DND-41 (cell line): ENCODE results near the gene ATP2C1.

Experiments used
- EZH2 ChIP-seq: IDR thresholded peaks from 3 replicates; pipeline ENCODE4 v1.6.1; 2012; ENCODE audit warnings: borderline replicate concordance, low read depth, mild to moderate bottlenecking, moderate library complexity, low read length, inconsistent platforms; ENCODE audit not compliant: severe bottlenecking
- TF ChIP-seq, protein P1 (sequence below): IDR thresholded peaks from 2 replicates; pipeline ENCODE4 v1.5.1; 2012; ENCODE audit warnings: borderline replicate concordance, low read length, moderate library complexity, mild to moderate bottlenecking; ENCODE audit not compliant: poor library complexity, severe bottlenecking; ENCODE audit errors: extremely low read depth

DNA sequence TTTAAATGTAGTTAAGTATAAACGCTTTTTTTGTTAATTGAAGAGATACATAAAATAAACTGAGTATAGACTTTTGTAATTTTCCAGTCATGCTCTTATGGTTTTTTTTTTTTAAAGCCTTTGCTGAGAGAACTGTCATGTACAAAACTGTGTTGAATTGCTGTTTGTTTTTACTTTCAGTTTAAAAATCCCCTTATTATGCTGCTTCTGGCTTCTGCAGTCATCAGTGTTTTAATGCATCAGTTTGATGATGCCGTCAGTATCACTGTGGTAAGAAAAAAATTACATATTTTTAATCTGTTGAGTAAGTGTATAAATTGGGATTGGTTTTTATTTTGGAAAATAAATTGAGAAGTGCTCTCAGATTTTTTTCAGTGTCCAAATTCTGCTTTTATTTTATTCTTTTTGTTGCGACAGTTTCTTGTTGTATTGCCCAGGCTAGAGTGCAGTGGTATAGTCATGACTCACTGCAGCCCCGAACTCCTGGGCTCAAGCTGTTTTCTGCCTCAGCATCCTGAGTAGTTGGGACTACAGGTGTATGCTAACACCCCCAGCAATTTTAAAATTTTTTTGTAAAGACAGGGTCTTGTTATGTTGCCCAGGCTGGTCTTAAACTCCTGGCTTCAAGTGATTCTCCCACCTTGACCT is 40.7 kb downstream of the ATP2C1 start:
- TF ChIP-seq, protein P1, sequence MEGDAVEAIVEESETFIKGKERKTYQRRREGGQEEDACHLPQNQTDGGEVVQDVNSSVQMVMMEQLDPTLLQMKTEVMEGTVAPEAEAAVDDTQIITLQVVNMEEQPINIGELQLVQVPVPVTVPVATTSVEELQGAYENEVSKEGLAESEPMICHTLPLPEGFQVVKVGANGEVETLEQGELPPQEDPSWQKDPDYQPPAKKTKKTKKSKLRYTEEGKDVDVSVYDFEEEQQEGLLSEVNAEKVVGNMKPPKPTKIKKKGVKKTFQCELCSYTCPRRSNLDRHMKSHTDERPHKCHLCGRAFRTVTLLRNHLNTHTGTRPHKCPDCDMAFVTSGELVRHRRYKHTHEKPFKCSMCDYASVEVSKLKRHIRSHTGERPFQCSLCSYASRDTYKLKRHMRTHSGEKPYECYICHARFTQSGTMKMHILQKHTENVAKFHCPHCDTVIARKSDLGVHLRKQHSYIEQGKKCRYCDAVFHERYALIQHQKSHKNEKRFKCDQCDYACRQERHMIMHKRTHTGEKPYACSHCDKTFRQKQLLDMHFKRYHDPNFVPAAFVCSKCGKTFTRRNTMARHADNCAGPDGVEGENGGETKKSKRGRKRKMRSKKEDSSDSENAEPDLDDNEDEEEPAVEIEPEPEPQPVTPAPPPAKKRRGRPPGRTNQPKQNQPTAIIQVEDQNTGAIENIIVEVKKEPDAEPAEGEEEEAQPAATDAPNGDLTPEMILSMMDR = no peak
- TF ChIP-seq EZH2 = no peak
